ENCODE data around the gene NID1.

Gene NID1

DNA sequence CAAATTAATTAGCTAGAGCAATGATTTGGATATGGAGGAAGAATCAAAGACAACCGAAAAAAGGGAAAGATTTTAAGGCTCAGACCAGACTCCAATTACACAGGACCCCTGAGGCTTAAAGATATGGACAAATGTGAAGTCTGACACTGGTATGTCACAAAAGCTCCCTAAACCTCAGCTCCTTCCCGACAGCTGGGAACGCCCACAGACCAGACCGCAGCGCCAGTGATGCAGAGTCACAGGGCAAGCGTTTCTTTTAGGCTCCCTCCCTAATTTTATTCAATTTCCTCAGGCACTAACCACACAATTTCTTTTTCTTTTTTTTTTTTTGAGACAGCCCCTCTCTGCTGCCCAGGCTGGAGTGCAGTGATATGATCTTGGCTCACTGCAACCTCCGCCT, 40.2 kb downstream of the NID1 start:
- ChIA-PET POLR2A (no interaction called here), CTCF (no interaction called here)
- Histone ChIP-seq H3K4me1 (ENCODE audit: control extremely low read depth in 1 of 4, control insufficient read depth in 4 of 4, insufficient read depth in 4 of 4, low read length in 3 of 4) (peaks cover 0 to 10% (median 4%) of the 10 kb centered on the region in 4 experiments), H3K9me3 (ENCODE audit: control extremely low read depth in 1 of 5, control insufficient read depth in 4 of 5, insufficient read depth in 2 of 5, low read depth in 1 of 5, low read length in 4 of 5) (no peaks in the 10 kb centered on the region), H3K4me3 (ENCODE audit: control insufficient read depth in 1 of 7, extremely low read depth in 1 of 7, insufficient read depth in 4 of 7, low read depth in 2 of 7, low read length in 6 of 7) (no peak overlapping the region), H3K36me3 (ENCODE audit: control insufficient read depth in 4 of 4, insufficient read depth in 4 of 4, low read length in 3 of 4) (no peaks in the 10 kb centered on the region), H3K27me3 (replicated peaks in 2 of 5; ENCODE audit: control insufficient read depth in 4 of 5, insufficient read depth in 5 of 5, low read length in 4 of 5) (no peaks in the 10 kb centered on the region), H3K27ac (ENCODE audit: insufficient read depth in 1 of 2, low read depth in 1 of 2, low read length in 2 of 2, poor library complexity in 1 of 2, severe bottlenecking in 2 of 2) (no peak overlapping the region)
- DNase-seq: peak in 1 of 3 donors; percentile 24
- 87% methylated on average over 6 of the region's 7 CpGs for WGBS (ENCODE audit: insufficient coverage)

DNA sequence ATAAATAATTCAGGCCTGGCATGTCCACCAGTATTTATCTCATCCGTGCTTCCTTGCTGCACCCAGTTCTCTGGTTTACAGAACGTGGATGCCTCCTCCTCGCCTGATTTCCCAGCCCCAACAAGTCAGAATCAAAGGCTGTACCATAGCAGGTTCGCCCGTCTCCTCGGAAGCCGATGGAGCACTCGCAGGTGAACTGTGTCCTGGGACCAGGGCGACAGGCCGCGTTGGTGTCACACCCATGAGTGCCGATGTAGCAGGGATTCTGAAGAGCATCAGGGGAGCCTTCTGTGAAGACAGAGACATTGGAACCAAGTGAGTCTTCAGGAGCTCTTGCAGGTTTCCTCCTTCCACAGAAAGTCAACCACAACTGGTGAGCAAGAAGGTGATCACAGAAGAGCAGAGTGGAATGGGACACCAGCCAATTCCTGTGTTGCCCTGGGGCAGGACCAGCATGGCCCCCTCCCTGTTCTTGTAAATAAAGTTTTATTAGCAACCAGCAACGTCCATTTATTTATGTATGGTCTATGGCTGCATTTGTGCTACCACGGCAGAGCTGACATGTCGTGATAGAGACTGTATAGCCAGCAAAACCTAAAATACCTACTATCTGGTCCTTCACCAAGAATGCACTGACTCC, 40.8 kb downstream of the NID1 start:
- WGBS (ENCODE audit: insufficient coverage): 97% methylated on average over 14 of the region's 15 CpGs
- Histone ChIP-seq H3K27me3 (replicated peaks in 2 of 5; ENCODE audit: control insufficient read depth in 4 of 5, insufficient read depth in 5 of 5, low read length in 4 of 5) (no peaks in the 10 kb centered on the region), H3K9me3 (ENCODE audit: control extremely low read depth in 1 of 5, control insufficient read depth in 4 of 5, insufficient read depth in 2 of 5, low read depth in 1 of 5, low read length in 4 of 5) (no peaks in the 10 kb centered on the region), H3K4me3 (ENCODE audit: control insufficient read depth in 1 of 7, extremely low read depth in 1 of 7, insufficient read depth in 4 of 7, low read depth in 2 of 7, low read length in 6 of 7) (no peak overlapping the region), H3K36me3 (ENCODE audit: control insufficient read depth in 4 of 4, insufficient read depth in 4 of 4, low read length in 3 of 4) (no peaks in the 10 kb centered on the region), H3K4me1 (ENCODE audit: control extremely low read depth in 1 of 4, control insufficient read depth in 4 of 4, insufficient read depth in 4 of 4, low read length in 3 of 4) (peaks cover 0 to 10% (median 4%) of the 10 kb centered on the region in 4 experiments), H3K27ac (ENCODE audit: insufficient read depth in 1 of 2, low read depth in 1 of 2, low read length in 2 of 2, poor library complexity in 1 of 2, severe bottlenecking in 2 of 2) (no peak overlapping the region)
- ChIA-PET POLR2A (no interaction called here), CTCF (no interaction called here)
- no peak for DNase-seq

DNA sequence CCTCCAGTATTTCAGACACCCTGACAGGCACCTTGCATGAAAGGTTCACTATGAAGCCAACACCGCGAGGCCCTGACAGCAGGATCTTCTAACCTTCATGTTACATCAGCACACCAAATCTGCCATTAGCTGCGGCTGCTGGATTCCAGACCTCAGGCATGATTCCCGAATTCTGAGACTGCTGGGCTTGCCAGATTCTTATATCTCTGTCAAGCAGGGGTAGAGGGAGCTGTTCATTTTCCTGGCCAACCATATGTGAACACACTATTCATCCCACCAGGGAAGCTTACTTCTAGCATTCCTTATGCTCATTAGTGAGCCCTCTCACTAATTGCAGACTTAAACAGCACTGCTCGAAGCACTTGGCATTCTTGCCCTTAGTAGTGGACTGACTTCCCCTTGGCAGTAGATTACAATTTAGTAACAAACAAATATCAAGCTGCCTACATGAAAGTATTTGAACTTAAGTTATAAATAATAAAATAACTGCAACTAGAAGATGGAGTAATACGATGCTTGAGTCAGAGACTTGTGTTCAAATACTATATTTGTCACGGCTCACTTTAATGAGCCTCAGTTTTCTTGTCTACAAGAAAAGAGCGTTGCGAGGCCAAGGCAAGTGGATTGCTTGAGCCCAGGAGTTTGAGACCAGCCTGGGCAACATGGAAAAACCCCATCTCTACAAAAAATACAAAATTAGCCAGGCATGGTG, 43.3 kb downstream of the NID1 start:
- H3K4me1 ChIP-seq (ENCODE audit: control extremely low read depth in 1 of 4, control insufficient read depth in 4 of 4, insufficient read depth in 4 of 4, low read length in 3 of 4): peaks cover 0 to 2% (median 0%) of the 10 kb centered on the region in 4 experiments
- POLR2A ChIA-PET: no interaction called here
- H3K4me3 ChIP-seq (ENCODE audit: control insufficient read depth in 1 of 7, extremely low read depth in 1 of 7, insufficient read depth in 4 of 7, low read depth in 2 of 7, low read length in 6 of 7): no peak overlapping the region
- no peaks in the 10 kb centered on the region for H3K36me3 ChIP-seq (ENCODE audit: control insufficient read depth in 4 of 4, insufficient read depth in 4 of 4, low read length in 3 of 4)
- no peaks in the 10 kb centered on the region for H3K9me3 ChIP-seq (ENCODE audit: control extremely low read depth in 1 of 5, control insufficient read depth in 4 of 5, insufficient read depth in 2 of 5, low read depth in 1 of 5, low read length in 4 of 5)
- WGBS (ENCODE audit: insufficient coverage): 97% methylated on average over 7 of the region's 9 CpGs
- H3K27me3 ChIP-seq (replicated peaks in 2 of 5; ENCODE audit: control insufficient read depth in 4 of 5, insufficient read depth in 5 of 5, low read length in 4 of 5): no peaks in the 10 kb centered on the region
- no peak overlapping the region for H3K27ac ChIP-seq (ENCODE audit: insufficient read depth in 1 of 2, low read depth in 1 of 2, low read length in 2 of 2, poor library complexity in 1 of 2, severe bottlenecking in 2 of 2)
- no peak for DNase-seq
- CTCF ChIA-PET: no interaction called here

DNA sequence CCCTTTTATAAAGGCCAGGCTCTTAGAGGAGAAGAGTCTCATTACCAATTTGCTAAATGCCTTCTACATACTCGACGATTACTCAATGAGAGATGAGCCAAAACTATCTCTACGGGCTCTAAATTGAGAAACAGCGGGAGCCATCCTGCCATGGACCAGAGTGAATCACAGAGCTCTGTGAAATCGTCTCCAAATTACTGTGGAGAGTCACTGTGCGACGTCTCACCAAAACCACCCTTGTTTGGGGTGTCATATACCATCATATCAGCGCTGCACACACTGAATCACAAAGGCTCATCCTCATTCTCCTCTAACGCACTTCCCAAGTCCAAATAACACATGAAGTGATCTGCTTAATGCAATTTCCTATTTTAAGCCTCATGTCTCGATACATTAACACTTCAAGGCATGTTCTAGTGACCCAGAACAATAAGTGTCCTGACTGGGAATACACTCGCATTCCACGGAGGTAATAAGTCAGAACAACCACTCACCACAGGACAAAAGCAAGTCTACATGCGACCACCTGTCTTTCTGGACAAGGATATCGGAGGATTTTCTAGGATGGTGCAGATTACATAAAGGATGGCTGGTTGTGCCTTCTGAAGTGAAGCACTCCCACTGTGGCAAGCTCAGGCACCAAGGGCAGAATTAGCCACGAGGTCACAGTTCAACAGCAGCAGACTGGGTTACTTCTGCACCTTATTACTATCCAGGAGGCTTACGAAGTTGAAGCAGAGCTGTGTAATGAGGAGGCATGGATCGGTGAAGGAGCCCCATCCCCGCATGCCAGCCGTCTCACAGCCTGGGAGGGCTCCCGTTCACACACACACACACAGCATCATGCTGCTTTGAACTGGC, 44.3 kb downstream of the NID1 start:
- Histone ChIP-seq H3K4me1 (ENCODE audit: control extremely low read depth in 1 of 4, control insufficient read depth in 4 of 4, insufficient read depth in 4 of 4, low read length in 3 of 4) (no peaks in the 10 kb centered on the region), H3K9me3 (ENCODE audit: control extremely low read depth in 1 of 5, control insufficient read depth in 4 of 5, insufficient read depth in 2 of 5, low read depth in 1 of 5, low read length in 4 of 5) (no peaks in the 10 kb centered on the region), H3K27me3 (replicated peaks in 2 of 5; ENCODE audit: control insufficient read depth in 4 of 5, insufficient read depth in 5 of 5, low read length in 4 of 5) (no peaks in the 10 kb centered on the region), H3K36me3 (ENCODE audit: control insufficient read depth in 4 of 4, insufficient read depth in 4 of 4, low read length in 3 of 4) (no peaks in the 10 kb centered on the region), H3K27ac (ENCODE audit: insufficient read depth in 1 of 2, low read depth in 1 of 2, low read length in 2 of 2, poor library complexity in 1 of 2, severe bottlenecking in 2 of 2) (no peak overlapping the region), H3K4me3 (ENCODE audit: control insufficient read depth in 1 of 7, extremely low read depth in 1 of 7, insufficient read depth in 4 of 7, low read depth in 2 of 7, low read length in 6 of 7) (no peak overlapping the region)
- WGBS (ENCODE audit: insufficient coverage): 98% methylated on average over 13 of the region's 20 CpGs
- ChIA-PET CTCF (no interaction called here), POLR2A (no interaction called here)
- no peak for DNase-seq

DNA sequence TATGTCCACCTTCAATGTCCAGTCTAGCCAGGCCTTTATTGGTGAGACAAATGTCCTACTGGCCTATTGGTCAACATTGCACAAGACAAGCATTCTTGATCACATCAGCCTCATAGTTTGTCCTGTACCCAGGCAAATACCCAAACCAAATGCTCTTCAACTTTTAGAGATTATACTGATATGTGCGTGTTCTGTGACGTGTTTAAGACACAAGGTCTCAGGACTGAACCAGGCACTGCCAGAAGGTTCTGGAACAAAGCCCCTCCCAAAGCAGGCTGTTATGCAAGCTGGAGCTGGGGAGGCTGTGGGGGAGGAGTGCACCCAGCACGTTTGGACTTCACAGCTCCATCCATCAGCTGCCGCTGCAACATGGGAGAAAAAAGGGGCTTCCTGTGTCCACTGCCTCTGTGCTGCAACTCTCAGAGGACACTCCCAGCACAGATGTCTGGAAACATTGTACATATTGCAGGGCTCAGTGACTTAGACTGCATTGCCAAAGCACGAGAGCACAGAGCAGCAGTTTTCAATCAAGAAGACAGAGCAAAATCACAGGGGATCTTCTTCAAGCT, 45.9 kb downstream of the NID1 start:
- WGBS (ENCODE audit: insufficient coverage): 88% methylated on average over 4 of the region's 5 CpGs
- CTCF ChIA-PET: interaction anchor here (0.6 to 3.1 kb wide), 2 partner anchors 13 to 168 kb away, joined by 3 to 8 read pairs; no protein-coding TSS in a partner anchor

DNA sequence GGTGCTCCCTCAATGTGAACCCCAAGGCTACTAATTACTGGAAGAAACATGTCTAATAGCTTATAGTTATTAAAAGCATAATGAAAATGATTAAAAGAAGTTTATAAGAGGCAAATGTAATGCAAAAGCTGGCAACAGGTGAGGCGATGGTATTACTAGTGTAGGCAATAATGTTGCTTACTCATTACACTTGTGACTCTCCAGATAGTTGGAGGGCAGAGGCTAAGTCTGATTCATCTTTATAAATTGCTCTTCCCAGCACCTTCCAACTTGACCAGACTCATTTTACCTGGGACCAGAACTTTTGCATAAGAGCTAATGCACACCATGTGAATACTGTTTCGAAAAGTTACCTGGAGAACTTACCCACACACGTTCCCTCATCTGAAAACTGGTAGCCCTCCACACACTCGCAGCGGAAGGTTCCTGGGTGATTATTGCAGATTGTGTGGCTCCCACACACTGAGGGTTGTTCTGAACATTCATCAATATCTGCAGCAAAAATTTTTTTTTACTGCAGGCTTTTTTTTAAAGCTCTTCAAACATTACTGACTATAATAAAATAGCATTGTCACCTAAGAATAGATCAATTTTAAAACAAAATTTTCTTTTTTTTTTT, 48.0 kb downstream of the NID1 start:
- ChIA-PET POLR2A (no interaction called here), CTCF (interaction anchor here (3.1 kb wide), 1 partner anchor 11 kb away, joined by 8 read pairs; no protein-coding TSS in a partner anchor)
- no peak overlapping the region for H3K27ac ChIP-seq (ENCODE audit: insufficient read depth in 1 of 2, low read depth in 1 of 2, low read length in 2 of 2, poor library complexity in 1 of 2, severe bottlenecking in 2 of 2)
- no peaks in the 10 kb centered on the region for H3K27me3 ChIP-seq (replicated peaks in 2 of 5; ENCODE audit: control insufficient read depth in 4 of 5, insufficient read depth in 5 of 5, low read length in 4 of 5)
- no peaks in the 10 kb centered on the region for H3K36me3 ChIP-seq (ENCODE audit: control insufficient read depth in 4 of 4, insufficient read depth in 4 of 4, low read length in 3 of 4)
- no peak for DNase-seq
- no peaks in the 10 kb centered on the region for H3K9me3 ChIP-seq (ENCODE audit: control extremely low read depth in 1 of 5, control insufficient read depth in 4 of 5, insufficient read depth in 2 of 5, low read depth in 1 of 5, low read length in 4 of 5)
- WGBS (ENCODE audit: insufficient coverage): 96% methylated on average over 5 of the region's 5 CpGs
- H3K4me3 ChIP-seq (ENCODE audit: control insufficient read depth in 1 of 7, extremely low read depth in 1 of 7, insufficient read depth in 4 of 7, low read depth in 2 of 7, low read length in 6 of 7): no peak overlapping the region
- no peaks in the 10 kb centered on the region for H3K4me1 ChIP-seq (ENCODE audit: control extremely low read depth in 1 of 4, control insufficient read depth in 4 of 4, insufficient read depth in 4 of 4, low read length in 3 of 4)

More for the DNA sequence above, 45.9 kb downstream of the NID1 start:
- no peaks in the 10 kb centered on the region for H3K4me1 ChIP-seq (ENCODE audit: control extremely low read depth in 1 of 4, control insufficient read depth in 4 of 4, insufficient read depth in 4 of 4, low read length in 3 of 4)
- DNase-seq: no peak
- H3K27me3 ChIP-seq (replicated peaks in 2 of 5; ENCODE audit: control insufficient read depth in 4 of 5, insufficient read depth in 5 of 5, low read length in 4 of 5): no peaks in the 10 kb centered on the region
- no peaks in the 10 kb centered on the region for H3K9me3 ChIP-seq (ENCODE audit: control extremely low read depth in 1 of 5, control insufficient read depth in 4 of 5, insufficient read depth in 2 of 5, low read depth in 1 of 5, low read length in 4 of 5)
- H3K4me3 ChIP-seq (ENCODE audit: control insufficient read depth in 1 of 7, extremely low read depth in 1 of 7, insufficient read depth in 4 of 7, low read depth in 2 of 7, low read length in 6 of 7): no peak overlapping the region
- POLR2A ChIA-PET: interaction anchor here (0.7 kb wide), 1 partner anchor 569 kb away, joined by 3 read pairs; no protein-coding TSS in a partner anchor
- no peaks in the 10 kb centered on the region for H3K36me3 ChIP-seq (ENCODE audit: control insufficient read depth in 4 of 4, insufficient read depth in 4 of 4, low read length in 3 of 4)
- H3K27ac ChIP-seq (ENCODE audit: insufficient read depth in 1 of 2, low read depth in 1 of 2, low read length in 2 of 2, poor library complexity in 1 of 2, severe bottlenecking in 2 of 2): no peak overlapping the region
